HepG2 (cell line): ENCODE measurements around the gene IL32. TPM values are rescaled to one million over a fixed set of nuclear protein-coding genes. Genes with fewer than 3 reads are reported as not detected.
A peak's percentile ranks its signal among the peaks of the same experiment; 100 is the strongest.

Experiments
- ATM ChIP-seq: fragments of 450-650 bp; IDR thresholded peaks from 2 replicates; pipeline ENCODE4 v1.7.1; 2017; ENCODE audit warnings: mild to moderate bottlenecking, borderline replicate concordance
- CREB1 ChIP-seq, 2 experiments: fragments of 450-650 bp in 1 of 2; IDR thresholded peaks; 2 replicates each; pipeline ENCODE4 v1.6.1; 2016 to 2017; ENCODE audit warnings: control low read depth in 1 of 2, mild to moderate bottlenecking in 1 of 2, missing compliant biosample characterization in 1 of 2, missing genetic modification characterization in 1 of 2
- DPF2 ChIP-seq: sonication (generic); formaldehyde crosslinking; IDR thresholded peaks from 2 replicates; pipeline ENCODE4 v1.4.0; 2020; ENCODE audit warnings: mild to moderate bottlenecking, low read depth, missing genetic modification reagents, borderline replicate concordance
- FUBP1 ChIP-seq: sonication (generic); formaldehyde crosslinking; IDR thresholded peaks from 2 replicates; pipeline ENCODE4 v1.5.1; 2020; ENCODE audit warnings: missing genetic modification reagents, mild to moderate bottlenecking, borderline replicate concordance
- GTF3A ChIP-seq: sonication (generic); formaldehyde crosslinking; conservative IDR thresholded peaks from 2 replicates; pipeline ENCODE4 v1.4.0; 2020; ENCODE audit warnings: mild to moderate bottlenecking, missing genetic modification reagents
- HNF1B ChIP-seq: sonication (generic); formaldehyde crosslinking; IDR thresholded peaks from 2 replicates; pipeline ENCODE4 v1.5.1; 2020; ENCODE audit warnings: mild to moderate bottlenecking, moderate library complexity, missing genetic modification reagents
- MYC ChIP-seq: sonication (generic); formaldehyde crosslinking; IDR thresholded peaks from 2 replicates; pipeline ENCODE4 v1.9.0; 2021; ENCODE audit warnings: missing genetic modification reagents, borderline replicate concordance
- NR2F1 ChIP-seq, 2 experiments: fragments of 450-650 bp in 1 of 2; formaldehyde crosslinking in 1 of 2; IDR thresholded peaks; 2 replicates each; pipeline versions ENCODE4 v1.5.0 to v1.6.1; 2016 to 2020; ENCODE audit warnings: mild to moderate bottlenecking in 1 of 2, missing compliant biosample characterization in 1 of 2, missing genetic modification reagents in 1 of 2, moderate library complexity in 1 of 2
- PAXIP1 ChIP-seq: sonication (generic); formaldehyde crosslinking; conservative IDR thresholded peaks from 2 replicates; pipeline ENCODE4 v1.4.0; 2020; ENCODE audit warnings: mild to moderate bottlenecking, missing genetic modification reagents, moderate library complexity
- PHF20 ChIP-seq: sonication (generic); formaldehyde crosslinking; IDR thresholded peaks from 2 replicates; pipeline ENCODE4 v1.5.0; 2020; ENCODE audit warnings: mild to moderate bottlenecking, missing genetic modification reagents
- PITX1 ChIP-seq: sonication (generic); formaldehyde crosslinking; IDR thresholded peaks from 2 replicates; pipeline ENCODE4 v1.5.1; 2020; ENCODE audit warnings: mild to moderate bottlenecking, missing genetic modification reagents
- PRDM4 ChIP-seq: sonication (generic); formaldehyde crosslinking; IDR thresholded peaks from 2 replicates; pipeline ENCODE4 v1.9.0; 2021; ENCODE audit warnings: missing genetic modification reagents, borderline replicate concordance
- SIN3B ChIP-seq: fragments of 150-350 bp; IDR thresholded peaks from 2 replicates; pipeline ENCODE4 v1.6.1; 2014; ENCODE audit warnings: low read length
- U2AF2 ChIP-seq: fragments of 200-400 bp; formaldehyde crosslinking; IDR thresholded peaks from 2 replicates; pipeline ENCODE4 v1.6.1; 2017; ENCODE audit warnings: low read depth, mild to moderate bottlenecking, low read length
- ZNF639 ChIP-seq: conservative IDR thresholded peaks from 2 replicates; pipeline ENCODE4 v1.6.1; 2018; ENCODE audit warnings: missing genetic modification reagents
- ZNF816 ChIP-seq: sonication (generic); formaldehyde crosslinking; IDR thresholded peaks from 2 replicates; pipeline ENCODE4 v1.8.0; 2022; ENCODE audit warnings: missing genetic modification reagents, mild to moderate bottlenecking, borderline replicate concordance
- polyA plus RNA-seq, 8 experiments: library from polyadenylated mRNA; depleted of rRNA in 3 of 8; stranded (reverse) in 7 of 8; unstranded in 1 of 8; fragments of >200 nt; fragmentation: Illumina TruSeq in 4 of 8; extraction: Trizol in 4 of 8; gene quantifications; 2 replicates each; pipeline versions ENCODE4 v1.2.1 to v1.2.3, GENCODE V29; 2011 to 2016; ENCODE audit warnings: low read depth in 4 of 8, missing spikeins in 1 of 8, mixed read lengths in 1 of 8; ENCODE audit not compliant: insufficient read depth in 1 of 8
- total RNA-seq, 5 experiments: library from RNA; depleted of rRNA; stranded (reverse); fragments of >200 nt; fragmentation: Illumina TruSeq; extraction: Trizol; gene quantifications; 2 replicates each; pipeline ENCODE4 v1.2.3, GENCODE V29; 2016; ENCODE audit warnings: low read depth in 1 of 5

IL32 gene
- total and polyA plus RNA-seq, 2 of the 13 experiments (the other 11 are each of a cell fraction or from before 2014, with no cell fraction given) = 115 to 165 TPM

- no peak for TF ChIP-seq CREB1 (IDR thresholded peaks at IDR 0.05)
- TF ChIP-seq CREB1 (CRISPR knock-in tag; IDR thresholded peaks at IDR 0.05) = peak; percentile 55; the same call in 1 of the 2 replicates
- TF ChIP-seq SIN3B = peak; percentile 88
- TF ChIP-seq ATM = no peak
- TF ChIP-seq GTF3A (CRISPR knock-in tag) = no peak
- peak; percentile 61 for TF ChIP-seq PAXIP1 (CRISPR knock-in tag)
- peak; percentile 95 for TF ChIP-seq PHF20 (CRISPR knock-in tag)
- peak in 1 of 2 experiments; percentile 52; a peak in 1 of 4 replicates for TF ChIP-seq NR2F1 (CRISPR knock-in tag; IDR thresholded peaks at IDR 0.05)
- 0 out of 2 replicates have a peak, but pooled peaks have one; percentile 43 for TF ChIP-seq ZNF816
- TF ChIP-seq HNF1B (CRISPR knock-in tag) = peak; percentile 81
- TF ChIP-seq DPF2 (CRISPR knock-in tag) = no peak
- peak; percentile 68; the same call in 1 of the 2 replicates for TF ChIP-seq PRDM4 (CRISPR knock-in tag)
- TF ChIP-seq U2AF2 = no peak
- TF ChIP-seq MYC (CRISPR knock-in tag) = peak; percentile 74; the same call in 1 of the 2 replicates
- peak; percentile 79; the same call in 1 of the 2 replicates for TF ChIP-seq PITX1
- TF ChIP-seq ZNF639 (CRISPR knock-in tag) = peak; percentile 63; the same call in 1 of the 2 replicates
- no peak for TF ChIP-seq FUBP1
These were observed 46.8 kb downstream of the IL32 start, which contains the start of gene ZNF205 (continued) for GRCh38 chr16:3112058-3112880.
